AG09319 (cell line): Measurements from ENCODE around the gene TMEM229B.

Experiments
- DNase-seq: peaks from one replicate; pipeline ENCODE4 v3.0.0-alpha.2; 2010; ENCODE audit warnings: low read depth; ENCODE audit errors: extremely low read depth
- CTCF ChIP-seq: IDR thresholded peaks from 2 replicates; pipeline ENCODE4 v1.5.1; 2011; ENCODE audit warnings: low read depth, mild to moderate bottlenecking, inconsistent platforms, low read length, moderate library complexity

Gene TMEM229B

GRCh38 chr14:67505254-67505653 is 16.7 kb upstream of the TMEM229B start:
- no peak for DNase-seq
- no peak for TF ChIP-seq CTCF

- DNase-seq: no peak
- no peak for TF ChIP-seq CTCF
Observed at GRCh38 chr14:67503331-67503730, 14.8 kb upstream of the TMEM229B start.

GRCh38 chr14:67502867-67503266 is 14.3 kb upstream of the TMEM229B start:
- no peak for TF ChIP-seq CTCF
- DNase-seq: no peak

- DNase-seq: no peak
- TF ChIP-seq CTCF: no peak
Observed at GRCh38 chr14:67501670-67502069, 13.1 kb upstream of the TMEM229B start.

- no peak for TF ChIP-seq CTCF
- no peak for DNase-seq
Observed at GRCh38 chr14:67500981-67501380, 12.5 kb upstream of the TMEM229B start.

GRCh38 chr14:67497716-67498115 is 9.2 kb upstream of the TMEM229B start:
- no peak for DNase-seq
- TF ChIP-seq CTCF: no peak

GRCh38 chr14:67497216-67497615 is 8.7 kb upstream of the TMEM229B start:
- no peak for TF ChIP-seq CTCF
- DNase-seq: no peak

GRCh38 chr14:67495827-67496226 is 7.3 kb upstream of the TMEM229B start:
- TF ChIP-seq CTCF: no peak
- DNase-seq: no peak
